MM.1S (cell line): ENCODE results near the gene PLEKHG1.

Experiments used
- DNase-seq: peaks from one replicate; pipeline ENCODE4 v3.0.0-alpha.2; 2015
- H2AFZ ChIP-seq: fragments of 300-600 bp; sonication (generic); 2 replicates; pipeline ENCODE4 v1.6.0; 2016; ENCODE audit warnings: antibody characterized with exemption, low read length
- H3F3A ChIP-seq: fragments of 300-600 bp; sonication (generic); 2 replicates; pipeline ENCODE4 v1.6.1; 2016; ENCODE audit warnings: mild to moderate bottlenecking, antibody characterized with exemption, low read length, moderate library complexity, mixed read lengths; ENCODE audit not compliant: insufficient read depth
- H3K27ac ChIP-seq: fragments of 300-600 bp; sonication (generic); 2 replicates; pipeline ENCODE4 v1.5.1; 2016; ENCODE audit warnings: mild to moderate bottlenecking, low read length
- H3K27me3 ChIP-seq: fragments of 300-600 bp; sonication (generic); replicated peaks from 2 replicates; pipeline ENCODE4 v1.6.0; 2016; ENCODE audit warnings: low read length; ENCODE audit not compliant: insufficient read depth
- H3K36me3 ChIP-seq: fragments of 300-600 bp; sonication (generic); replicated peaks from 2 replicates; pipeline ENCODE4 v1.6.1; 2016; ENCODE audit warnings: mild to moderate bottlenecking, low read length, mixed read lengths; ENCODE audit not compliant: insufficient read depth
- H3K4me1 ChIP-seq: fragments of 300-600 bp; sonication (generic); 2 replicates; pipeline ENCODE4 v1.6.1; 2016; ENCODE audit warnings: low read length, mixed read lengths
- H3K4me2 ChIP-seq: fragments of 300-600 bp; sonication (generic); 2 replicates; pipeline ENCODE4 v1.6.0; 2016; ENCODE audit warnings: low read depth, low read length
- H3K4me3 ChIP-seq: fragments of 300-600 bp; sonication (generic); 2 replicates; pipeline ENCODE4 v1.5.1; 2016; ENCODE audit warnings: low read length, mixed read lengths
- H3K79me2 ChIP-seq: fragments of 300-600 bp; sonication (generic); 2 replicates; pipeline ENCODE4 v1.6.1; 2016; ENCODE audit warnings: mixed run types, low read length, mixed read lengths
- H3K9ac ChIP-seq: fragments of 300-600 bp; sonication (generic); 2 replicates; pipeline ENCODE4 v1.6.1; 2016; ENCODE audit warnings: low read length, mixed read lengths
- H3K9me2 ChIP-seq: fragments of 300-600 bp; sonication (generic); replicated peaks from 2 replicates; pipeline ENCODE4 v1.6.1; 2016; ENCODE audit warnings: mild to moderate bottlenecking, low read length, mixed read lengths; ENCODE audit not compliant: insufficient read depth
- H3K9me3 ChIP-seq: fragments of 300-600 bp; sonication (generic); replicated peaks from 2 replicates; pipeline ENCODE4 v1.6.1; 2016; ENCODE audit warnings: mild to moderate bottlenecking, low read length, mixed read lengths; ENCODE audit not compliant: insufficient read depth
- H4K20me1 ChIP-seq: fragments of 300-600 bp; sonication (generic); 2 replicates; pipeline ENCODE4 v1.6.1; 2016; ENCODE audit warnings: mild to moderate bottlenecking, low read length, moderate library complexity, mixed read lengths; ENCODE audit not compliant: insufficient read depth
- EZH2 ChIP-seq: fragments of 300-600 bp; sonication (generic); optimal IDR thresholded peaks from 2 replicates; pipeline ENCODE3; 2017; ENCODE audit warnings: low read depth, mild to moderate bottlenecking, antibody characterized with exemption, low read length, mixed read lengths
- EZH2phosphoT487 ChIP-seq: fragments of 300-600 bp; sonication (generic); IDR thresholded peaks from 2 replicates; pipeline ENCODE4 v1.6.1; 2018; ENCODE audit warnings: antibody characterized with exemption, low read length
- TF ChIP-seq, protein P1 (sequence below): fragments of 300-600 bp; sonication (generic); IDR thresholded peaks from 2 replicates; pipeline ENCODE4 v1.5.1; 2016; ENCODE audit warnings: antibody characterized with exemption, low read length, mixed read lengths

The PLEKHG1 gene

DNA sequence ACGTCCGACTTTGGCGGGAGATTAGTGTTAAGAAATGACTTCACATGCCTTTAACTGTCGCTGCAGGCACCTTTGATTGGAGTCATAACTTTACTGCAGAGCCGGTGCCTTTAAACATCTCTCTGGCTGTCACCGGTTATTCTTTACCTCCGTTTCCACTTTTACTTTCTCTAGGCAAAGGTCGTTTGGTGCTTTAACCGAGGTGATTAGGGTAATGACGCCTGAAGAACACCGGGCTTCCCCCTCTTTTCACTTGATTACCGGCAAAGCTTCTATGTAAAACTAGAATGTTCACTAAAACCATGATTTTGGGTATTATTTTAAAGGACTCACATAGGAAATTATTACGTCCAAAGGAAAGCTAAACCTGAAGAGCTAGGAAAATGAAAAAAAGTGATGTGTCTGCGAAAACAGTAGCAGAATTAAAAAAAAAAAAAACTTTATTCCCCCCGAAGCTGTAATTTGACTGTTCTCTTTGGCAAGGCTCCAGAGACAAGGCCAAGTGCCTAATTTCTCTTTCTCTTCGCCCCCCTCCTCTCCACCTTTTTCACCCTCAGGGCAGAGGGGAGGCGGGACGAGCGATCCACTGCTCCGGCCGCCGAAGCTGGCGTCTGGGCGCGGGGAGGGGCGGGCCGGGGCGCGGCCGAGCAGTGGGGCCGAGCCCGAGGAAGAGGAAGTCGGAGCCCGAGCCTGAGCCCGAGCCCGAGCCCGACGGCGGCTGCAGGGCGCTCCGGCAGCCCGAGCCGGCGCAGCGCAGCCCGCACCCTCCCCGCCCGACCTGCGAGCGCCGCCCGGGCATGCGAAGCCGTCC lies at the start of gene PLEKHG1:
PLEKHG1 (plus strand) TSS at position 687 of the 811 bp plus-strand sequence. CDS start 133,797 bp downstream, outside the sequence.
- Histone ChIP-seq H3K9ac (peak within 1 kb of the TSS; percentile 29; the same call in 1 of the 2 replicates), H3K4me3 (peak within 1 kb of the TSS; percentile 57), H3K9me2 (no peaks in the 10 kb centered on the region), H3K4me1 (peaks cover 11% of the 10 kb centered on the region; the same call in 1 of the 2 replicates), H3F3A (no peaks in the 10 kb centered on the region), H3K36me3 (no peaks in the 10 kb centered on the region), H3K27me3 (no peaks in the 10 kb centered on the region; the same call in 1 of the 2 replicates), H2AFZ (peak within 1 kb of the TSS; percentile 45; the same call in 1 of the 2 replicates), H3K4me2 (peak within 1 kb of the TSS; percentile 59; the same call in 1 of the 2 replicates), H4K20me1 (no peaks in the 10 kb centered on the region), H3K27ac (peak within 1 kb of the TSS; percentile 34; the same call in 1 of the 2 replicates), H3K9me3 (no peaks in the 10 kb centered on the region), H3K79me2 (no peaks in the 10 kb centered on the region)
- TF ChIP-seq EZH2 = no peak
- no peak for TF ChIP-seq EZH2phosphoT487
- TF ChIP-seq, protein P1, sequence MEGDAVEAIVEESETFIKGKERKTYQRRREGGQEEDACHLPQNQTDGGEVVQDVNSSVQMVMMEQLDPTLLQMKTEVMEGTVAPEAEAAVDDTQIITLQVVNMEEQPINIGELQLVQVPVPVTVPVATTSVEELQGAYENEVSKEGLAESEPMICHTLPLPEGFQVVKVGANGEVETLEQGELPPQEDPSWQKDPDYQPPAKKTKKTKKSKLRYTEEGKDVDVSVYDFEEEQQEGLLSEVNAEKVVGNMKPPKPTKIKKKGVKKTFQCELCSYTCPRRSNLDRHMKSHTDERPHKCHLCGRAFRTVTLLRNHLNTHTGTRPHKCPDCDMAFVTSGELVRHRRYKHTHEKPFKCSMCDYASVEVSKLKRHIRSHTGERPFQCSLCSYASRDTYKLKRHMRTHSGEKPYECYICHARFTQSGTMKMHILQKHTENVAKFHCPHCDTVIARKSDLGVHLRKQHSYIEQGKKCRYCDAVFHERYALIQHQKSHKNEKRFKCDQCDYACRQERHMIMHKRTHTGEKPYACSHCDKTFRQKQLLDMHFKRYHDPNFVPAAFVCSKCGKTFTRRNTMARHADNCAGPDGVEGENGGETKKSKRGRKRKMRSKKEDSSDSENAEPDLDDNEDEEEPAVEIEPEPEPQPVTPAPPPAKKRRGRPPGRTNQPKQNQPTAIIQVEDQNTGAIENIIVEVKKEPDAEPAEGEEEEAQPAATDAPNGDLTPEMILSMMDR = no peak
- peak; percentile 57 for DNase-seq

DNA sequence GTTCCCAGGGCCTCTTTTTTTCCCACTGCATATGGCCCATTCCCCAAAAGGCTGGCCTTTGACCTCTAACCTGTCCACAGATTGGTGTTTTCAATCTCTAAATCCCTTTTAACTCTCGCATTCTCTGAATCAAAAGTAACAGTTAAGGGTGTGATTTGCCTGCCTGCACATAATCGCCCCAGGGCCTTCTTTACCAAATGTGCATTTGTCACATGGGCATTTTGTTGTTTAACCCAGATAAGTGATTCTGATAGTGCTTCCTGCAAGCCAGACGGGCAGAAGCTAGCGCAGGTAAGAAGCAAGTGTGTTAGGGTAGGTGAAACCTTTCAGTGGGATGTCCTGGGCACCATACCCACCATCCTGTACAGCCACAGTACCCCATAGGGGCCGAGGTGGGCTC lies 49.4 kb upstream of the PLEKHG1 start:
- Histone ChIP-seq H3K4me2 (no peak overlapping the region), H4K20me1 (no peaks in the 10 kb centered on the region), H3K4me3 (no peak overlapping the region), H3K9me2 (no peaks in the 10 kb centered on the region), H3F3A (no peaks in the 10 kb centered on the region), H3K27ac (no peak overlapping the region), H3K36me3 (no peaks in the 10 kb centered on the region), H3K79me2 (no peaks in the 10 kb centered on the region), H3K9ac (no peak overlapping the region), H3K9me3 (no peaks in the 10 kb centered on the region), H3K4me1 (no peaks in the 10 kb centered on the region), H2AFZ (no peak overlapping the region), H3K27me3 (no peaks in the 10 kb centered on the region)
- DNase-seq = no peak
- TF ChIP-seq EZH2 (no peak), EZH2phosphoT487 (no peak)
- TF ChIP-seq, protein P1 = no peak

DNA sequence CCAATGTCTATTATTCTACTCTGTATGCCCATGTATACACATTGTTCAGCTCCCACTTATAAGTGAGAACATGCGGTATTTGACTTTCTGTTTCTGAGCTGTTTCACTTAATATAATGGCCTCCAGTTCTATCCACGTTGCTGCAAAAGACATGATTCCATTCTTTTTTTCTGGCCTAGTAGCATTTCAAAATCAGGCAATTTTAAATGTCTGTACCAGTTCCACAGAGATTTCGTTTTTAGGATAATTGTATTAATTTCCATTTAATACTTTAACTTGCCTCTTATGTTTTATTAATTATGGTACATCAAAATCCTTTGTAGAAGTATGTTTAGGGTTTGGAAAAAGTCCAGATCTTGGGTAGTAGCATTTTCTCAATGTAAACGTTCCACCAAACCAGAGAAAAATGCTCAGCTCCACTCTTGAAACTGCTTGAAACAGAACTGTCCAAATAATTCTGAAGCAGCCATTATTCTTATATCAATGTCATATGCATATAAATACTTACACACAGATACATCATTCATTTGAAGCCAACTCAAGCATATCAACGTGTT lies 42.6 kb upstream of the PLEKHG1 start:
- no peaks in the 10 kb centered on the region for H3K4me1 ChIP-seq
- H4K20me1 ChIP-seq = no peaks in the 10 kb centered on the region
- no peaks in the 10 kb centered on the region for H3K79me2 ChIP-seq
- no peaks in the 10 kb centered on the region for H3K9me2 ChIP-seq
- TF ChIP-seq, protein P1 = no peak
- TF ChIP-seq EZH2phosphoT487 = no peak
- no peak for TF ChIP-seq EZH2
- no peak overlapping the region for H3K4me3 ChIP-seq
- DNase-seq = no peak
- no peaks in the 10 kb centered on the region for H3K27me3 ChIP-seq
- H3K27ac ChIP-seq = no peak overlapping the region
- no peak overlapping the region for H3K4me2 ChIP-seq
- H2AFZ ChIP-seq = no peak overlapping the region
- H3F3A ChIP-seq = no peaks in the 10 kb centered on the region
- no peak overlapping the region for H3K9ac ChIP-seq
- no peaks in the 10 kb centered on the region for H3K36me3 ChIP-seq
- no peaks in the 10 kb centered on the region for H3K9me3 ChIP-seq
